Femur (tissue), 1 donor: ENCODE data around the gene SAMD4B.
"Not testable (repeated sequence)": the region's sequence is repeated elsewhere in the genome, so short reads cannot be mapped to it uniquely, and the experiment has no call there.

Experiments
- DNase-seq: peaks from one replicate; pipeline ENCODE4 v3.0.0-alpha.2; 2017

Gene SAMD4B

DNA sequence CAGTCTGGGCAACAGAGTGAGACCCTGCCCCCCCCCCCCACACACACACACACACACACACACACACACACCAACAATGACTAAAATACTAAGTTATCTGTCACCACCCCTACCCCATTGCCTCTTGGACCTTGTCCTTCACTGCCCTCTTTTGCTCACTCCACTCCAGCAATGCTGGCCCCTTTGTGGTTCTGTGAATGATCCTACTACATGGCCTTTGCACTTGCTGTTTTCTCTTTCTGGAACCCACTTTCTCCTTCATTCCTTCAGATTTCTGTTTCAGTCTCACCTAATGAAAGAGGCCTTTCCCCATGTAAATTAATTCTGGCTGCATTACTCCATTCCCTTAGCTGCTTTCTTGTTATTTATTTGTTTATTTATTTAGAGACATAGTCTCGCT lies 2.5 kb upstream of the SAMD4B start:
- DNase-seq, result no peak

DNA sequence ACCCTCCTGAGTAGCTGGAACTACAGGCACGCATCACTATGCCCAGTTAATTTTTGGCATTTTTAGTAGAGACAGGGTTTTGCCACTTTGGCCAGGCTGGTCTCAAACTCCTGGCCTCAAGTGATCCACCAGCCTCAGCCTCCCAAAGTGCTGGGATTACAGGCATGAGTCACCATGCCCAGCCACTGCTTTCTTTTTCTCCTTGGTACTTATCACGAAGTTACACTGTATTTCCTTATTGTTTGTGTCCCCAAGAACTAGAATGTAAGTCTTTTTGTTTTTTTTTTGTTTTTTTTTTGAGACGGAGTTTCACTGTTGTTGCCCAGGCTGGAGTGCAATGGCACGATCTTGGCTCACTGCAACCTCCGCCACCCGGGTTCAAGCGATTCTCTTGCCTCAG lies 2.1 kb upstream of the SAMD4B start:
- not testable (repeated sequence) for DNase-seq

DNA sequence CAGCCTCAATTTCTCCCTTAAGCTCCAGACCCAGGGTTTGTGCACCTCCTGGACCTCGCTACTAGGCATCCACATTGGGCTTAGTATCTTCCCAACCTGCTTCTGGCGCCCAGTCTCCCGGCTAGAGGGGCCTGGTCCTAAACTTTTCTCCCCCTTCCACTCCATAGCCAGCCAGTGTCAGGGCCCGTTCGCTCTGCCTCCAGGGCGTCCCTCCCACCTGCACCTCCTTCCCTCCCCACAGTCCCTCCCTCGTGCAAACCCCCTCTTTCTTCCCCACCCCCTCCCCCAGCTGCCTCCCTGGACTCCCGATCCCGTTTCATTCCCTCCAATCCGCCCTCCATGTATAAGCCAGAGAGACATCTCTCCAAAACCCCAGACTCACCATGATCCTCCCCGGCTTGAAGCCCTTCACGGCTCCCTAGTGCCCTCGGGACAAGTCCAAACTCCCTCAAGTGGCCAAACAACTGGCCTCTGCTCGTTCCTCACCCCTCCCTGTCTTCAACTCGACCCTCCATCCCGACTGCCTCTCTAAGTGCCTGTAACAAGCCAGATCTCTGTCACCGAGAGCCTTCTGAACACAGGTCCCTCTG lies 997 bp upstream of the SAMD4B start:
- peak; percentile 62 for DNase-seq

DNA sequence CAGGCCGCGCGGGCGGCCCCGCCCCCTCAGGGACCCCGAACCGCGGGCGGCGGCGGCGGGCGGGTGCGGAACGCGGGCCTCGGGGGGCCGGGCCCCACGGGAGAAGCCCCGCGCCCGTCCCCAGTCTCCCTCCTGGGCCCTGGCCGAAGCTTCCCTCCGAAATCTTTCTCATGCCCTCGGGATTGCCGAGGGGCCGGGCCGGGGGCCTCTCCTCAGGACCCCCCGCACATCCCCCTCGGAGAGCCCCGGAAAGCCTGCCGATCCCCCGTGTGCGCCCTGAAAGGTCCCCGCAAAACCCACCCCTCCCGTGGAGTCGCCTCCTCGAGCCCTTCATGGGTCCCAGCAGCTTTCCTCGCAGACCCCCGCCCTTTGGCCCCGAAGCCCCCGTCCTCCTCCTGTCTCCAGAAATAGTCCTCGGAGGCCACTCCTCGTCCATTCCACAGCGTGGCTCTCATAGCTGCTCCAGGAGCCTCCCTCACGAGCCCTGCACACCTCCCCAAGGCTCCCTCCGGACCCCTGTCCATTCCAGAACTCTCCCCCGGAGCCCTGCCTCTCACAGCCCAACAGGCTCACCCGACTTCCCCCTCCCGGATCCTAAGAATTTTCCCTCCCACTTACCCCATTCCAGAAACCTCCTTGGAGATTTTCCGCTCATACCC lies 555 bp downstream of the SAMD4B start:
- peak; percentile 66 for DNase-seq

DNA sequence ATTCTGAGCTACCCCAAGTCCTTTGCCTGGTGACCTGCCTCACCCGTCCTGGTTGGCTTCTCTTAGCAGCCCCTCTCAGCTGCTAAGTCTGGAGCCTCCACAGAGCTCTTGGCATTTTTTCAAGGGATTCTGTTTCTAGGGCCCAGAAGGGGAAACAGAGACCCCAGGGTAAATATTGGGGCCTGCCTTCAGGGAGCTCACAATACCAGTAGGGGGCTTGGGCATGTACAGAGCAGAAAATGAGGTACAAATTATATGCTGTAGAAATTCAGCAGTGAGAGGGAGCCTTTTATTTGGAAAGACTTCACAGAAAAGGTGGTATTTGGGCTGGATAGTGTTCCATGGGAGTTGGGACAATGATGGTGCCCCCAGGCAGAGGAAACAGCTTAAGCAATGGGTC lies 3.7 kb downstream of the SAMD4B start:
- DNase-seq, result no peak

DNA sequence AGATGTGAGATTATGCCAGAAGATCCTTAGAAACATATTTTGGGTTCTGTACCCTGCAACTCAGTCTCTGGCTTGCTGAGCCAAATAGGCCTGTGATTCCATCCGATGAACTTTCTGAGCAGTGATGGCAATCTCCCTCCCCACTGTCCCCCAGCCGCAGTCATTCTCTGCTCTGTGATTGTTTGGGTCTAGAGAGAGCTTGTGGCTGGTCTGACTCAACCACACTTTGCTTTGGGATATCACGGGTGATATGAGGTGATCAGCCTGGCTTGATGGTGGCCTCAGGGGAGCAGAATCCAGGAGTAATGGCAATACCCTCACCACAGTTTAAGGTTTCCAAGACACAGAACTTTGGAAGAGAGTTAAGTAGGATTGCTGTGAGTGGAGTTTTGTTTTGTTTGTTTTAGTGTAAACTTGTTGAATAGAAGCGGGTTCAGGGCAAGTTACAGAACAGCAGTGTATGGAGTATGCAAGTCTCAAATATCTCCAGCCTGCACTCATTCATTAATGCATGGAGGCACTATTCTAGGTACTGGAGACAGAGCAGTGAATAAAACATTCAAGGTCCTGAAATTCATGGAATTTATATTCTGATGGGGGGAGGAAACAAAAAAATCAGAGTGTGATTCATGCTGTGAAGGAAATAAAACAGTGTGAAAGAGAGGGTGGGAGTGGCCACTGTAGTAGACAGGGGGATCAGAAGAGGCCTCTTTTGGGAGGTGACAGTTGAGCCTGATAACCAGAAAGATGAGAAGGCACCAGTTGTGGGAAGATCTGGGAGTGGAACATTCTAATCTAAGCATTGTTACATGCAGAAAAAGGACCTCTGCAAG lies 5.3 kb downstream of the SAMD4B start:
- no peak for DNase-seq

DNA sequence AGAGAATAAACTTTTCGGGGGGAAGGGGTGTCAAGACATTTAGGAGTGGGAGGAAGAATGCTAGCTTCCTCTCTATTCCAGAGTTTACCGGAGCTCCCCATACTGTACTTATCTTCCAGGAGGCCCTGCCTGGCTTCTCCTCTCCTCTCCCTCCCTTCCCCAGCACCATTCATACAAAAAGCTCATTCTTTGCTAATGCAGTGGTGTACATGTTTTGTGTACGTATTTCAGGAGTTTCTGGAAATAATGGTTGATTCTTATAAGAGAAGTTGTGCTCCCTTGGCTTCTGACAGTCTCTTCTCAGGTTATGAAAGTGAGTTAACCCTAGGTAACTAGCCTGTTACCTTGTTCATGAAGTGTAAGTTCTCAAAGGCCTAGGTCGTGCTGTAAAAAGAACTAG lies 7.1 kb downstream of the SAMD4B start:
- no peak for DNase-seq

DNA sequence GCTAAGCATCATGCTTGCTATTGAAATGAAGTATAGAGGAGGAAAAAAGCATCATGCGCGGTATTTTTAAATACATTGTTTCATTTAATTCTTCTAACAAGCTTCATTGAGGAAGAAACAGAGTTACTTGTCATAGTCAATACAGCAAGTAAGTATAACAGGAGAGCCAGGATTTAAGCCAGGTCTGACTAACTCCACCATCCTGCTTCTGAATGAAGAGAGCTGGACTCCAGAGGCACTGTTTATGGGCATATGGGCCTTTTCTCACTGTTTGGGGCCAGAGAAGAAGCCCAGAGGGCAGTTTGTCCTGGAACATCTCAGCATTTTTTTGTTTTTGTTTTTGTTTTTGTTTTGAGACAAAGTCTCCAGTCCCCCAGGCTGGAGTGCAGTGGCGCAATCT lies 7.9 kb downstream of the SAMD4B start:
- no peak for DNase-seq

DNA sequence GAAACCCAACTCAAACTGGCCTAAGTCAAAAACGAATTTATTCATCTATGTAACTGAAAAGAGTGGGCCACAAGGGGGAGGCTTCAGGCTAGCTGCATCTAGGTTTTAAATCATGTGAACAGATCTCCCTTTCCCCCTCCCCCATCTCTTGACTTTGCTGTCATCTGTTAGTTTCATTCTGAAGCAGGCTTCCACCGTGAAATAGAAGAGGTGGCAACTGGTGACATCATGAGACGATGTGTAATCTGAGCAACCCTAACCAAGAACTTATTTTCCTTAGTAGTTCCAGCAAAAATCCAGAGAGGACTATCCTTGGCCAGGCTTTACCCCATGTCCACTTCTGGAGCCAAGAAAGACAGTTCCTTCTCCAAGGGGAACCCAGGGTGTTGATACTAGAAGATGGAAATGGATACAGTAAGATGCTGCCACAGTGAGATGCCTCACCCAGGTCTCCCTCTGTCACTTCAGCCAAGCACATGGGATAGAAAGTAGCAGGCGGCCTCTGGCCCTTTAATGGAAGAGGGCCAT lies 9.4 kb downstream of the SAMD4B start:
- DNase-seq, result no peak

DNA sequence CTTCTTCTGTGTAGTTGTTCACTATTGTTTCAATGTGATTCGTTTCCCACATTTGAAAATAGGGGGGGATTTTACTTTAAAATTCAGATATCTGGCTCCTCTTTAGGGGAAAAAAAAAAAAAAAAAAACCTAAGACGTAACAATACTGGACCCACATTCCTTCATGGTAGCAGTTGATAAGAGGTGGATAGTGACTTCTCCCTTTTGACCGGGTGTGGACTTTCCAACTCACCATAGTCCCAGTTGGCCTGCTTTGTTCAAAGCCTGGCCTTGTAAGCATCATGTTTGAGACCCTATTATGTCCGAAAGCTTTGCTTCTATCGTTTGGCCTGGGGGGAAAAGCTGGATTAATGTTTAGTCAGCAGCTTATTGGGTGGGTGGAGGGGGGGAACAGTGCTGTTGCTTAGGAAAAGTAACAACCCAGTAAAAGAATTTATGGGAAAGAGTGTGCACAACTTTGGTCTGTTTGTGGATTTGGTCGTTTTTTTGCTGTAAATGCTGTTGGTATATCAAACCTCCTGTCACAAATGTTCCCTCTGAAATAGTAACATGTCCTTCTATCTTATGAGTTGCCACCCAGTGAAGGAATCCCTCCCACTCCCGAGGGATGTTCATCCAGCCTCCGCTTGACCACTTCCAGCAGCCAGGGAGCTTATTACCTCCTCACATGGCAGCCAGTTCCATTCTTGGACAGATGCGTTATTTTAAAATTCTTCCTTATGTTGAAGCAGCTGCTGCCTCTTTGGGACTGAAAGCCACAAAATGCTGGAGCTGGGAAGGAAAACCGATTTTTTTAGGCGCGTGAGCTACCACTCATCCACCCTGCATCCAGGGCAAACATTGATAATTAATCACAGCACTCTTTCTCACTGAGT lies 10.4 kb downstream of the SAMD4B start:
- DNase-seq, result peak; percentile 60

DNA sequence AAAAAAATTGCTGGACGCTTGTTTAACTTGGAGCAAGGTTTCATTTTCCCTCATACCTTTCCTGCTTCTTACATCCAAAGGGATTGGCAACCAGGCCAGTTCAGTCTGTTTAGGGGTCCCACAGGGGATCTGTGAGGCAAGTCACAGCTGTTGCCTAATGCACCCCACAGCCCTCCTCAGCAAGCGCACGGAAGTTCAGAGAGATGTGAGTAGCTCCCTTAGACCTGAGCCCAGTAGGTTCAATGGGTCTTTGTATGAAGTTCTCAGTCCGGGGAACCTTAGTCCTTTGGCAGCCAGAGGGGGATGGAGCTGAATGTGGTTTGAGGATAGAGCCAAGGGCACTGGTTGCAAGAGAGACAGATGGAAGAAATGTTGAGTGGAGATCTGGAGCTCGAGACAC lies 13.0 kb downstream of the SAMD4B start:
- DNase-seq, result no peak

DNA sequence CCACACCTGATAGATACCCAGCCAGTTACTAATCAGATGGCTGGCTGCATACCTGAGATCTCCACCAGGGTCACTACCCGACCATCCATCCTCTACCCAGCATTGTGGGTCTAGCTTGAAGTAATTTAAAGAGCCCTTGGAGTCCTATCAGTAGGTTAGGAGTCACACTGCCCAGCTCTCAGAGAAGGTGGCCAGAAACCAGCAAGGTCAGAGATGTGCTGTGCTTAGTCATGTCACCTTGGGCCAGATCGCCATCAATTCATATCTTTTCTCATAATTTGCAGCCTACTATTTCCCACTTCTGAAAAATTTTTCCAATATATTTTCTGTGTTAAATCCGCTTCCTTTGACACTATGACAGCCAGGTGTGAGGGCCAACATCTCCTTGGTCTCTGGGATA lies 13.9 kb downstream of the SAMD4B start:
- no peak for DNase-seq

DNA sequence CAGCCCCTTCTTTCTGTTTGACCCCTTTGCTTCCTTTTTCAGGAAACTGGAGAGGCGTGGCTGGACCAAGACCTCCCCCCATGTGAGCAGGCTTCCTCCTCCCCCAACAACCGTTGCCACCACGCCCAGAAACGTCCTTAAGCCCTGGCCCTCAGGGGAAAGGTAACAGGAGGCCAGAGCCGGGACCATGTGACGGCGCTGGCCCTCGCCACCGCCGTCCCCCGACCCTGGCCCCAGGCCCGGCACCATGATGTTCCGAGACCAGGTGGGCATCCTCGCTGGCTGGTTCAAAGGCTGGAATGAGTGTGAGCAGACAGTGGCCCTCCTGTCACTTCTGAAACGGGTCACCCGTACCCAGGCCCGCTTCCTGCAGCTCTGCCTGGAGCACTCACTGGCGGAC lies 14.4 kb downstream of the SAMD4B start:
- no peak for DNase-seq

DNA sequence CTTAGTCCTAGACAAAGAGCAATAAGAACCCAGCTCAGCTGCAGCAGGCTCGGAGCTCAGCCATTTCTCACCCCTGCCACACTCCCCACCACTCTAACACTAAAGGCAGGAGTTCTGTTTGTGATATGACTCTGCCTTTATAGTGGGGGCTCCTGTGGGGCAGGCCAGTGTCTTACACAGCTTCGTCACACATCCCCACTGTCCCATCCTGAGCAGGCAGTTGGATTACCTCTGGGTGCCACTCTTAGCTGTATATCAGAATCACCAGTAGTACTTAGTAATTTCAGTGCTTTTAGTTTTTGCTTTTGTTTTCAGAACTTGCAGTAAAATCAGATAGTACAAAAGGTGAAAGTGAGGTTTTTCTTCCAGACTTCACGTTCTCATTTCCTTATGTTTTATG lies 16.8 kb downstream of the SAMD4B start:
- no peak for DNase-seq

DNA sequence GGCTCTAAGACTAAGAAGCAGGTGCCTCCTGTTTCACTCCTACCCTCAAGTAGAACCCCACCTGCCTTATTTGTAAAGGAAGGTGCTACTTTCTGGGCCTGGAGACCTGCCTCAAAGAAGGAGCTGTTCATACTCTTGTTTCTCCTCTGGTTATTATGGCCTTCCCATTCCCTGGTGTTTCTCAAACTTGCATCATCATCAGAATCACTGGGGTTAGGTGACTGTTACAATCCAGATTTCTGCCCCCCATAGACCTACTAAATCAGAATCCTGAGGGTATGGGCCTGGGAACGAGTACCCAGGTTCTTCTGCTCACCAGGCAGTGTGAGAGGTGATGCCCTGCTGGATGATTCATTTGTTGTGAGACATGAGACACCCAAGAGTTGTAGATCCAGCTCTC lies 18.4 kb downstream of the SAMD4B start:
- no peak for DNase-seq

DNA sequence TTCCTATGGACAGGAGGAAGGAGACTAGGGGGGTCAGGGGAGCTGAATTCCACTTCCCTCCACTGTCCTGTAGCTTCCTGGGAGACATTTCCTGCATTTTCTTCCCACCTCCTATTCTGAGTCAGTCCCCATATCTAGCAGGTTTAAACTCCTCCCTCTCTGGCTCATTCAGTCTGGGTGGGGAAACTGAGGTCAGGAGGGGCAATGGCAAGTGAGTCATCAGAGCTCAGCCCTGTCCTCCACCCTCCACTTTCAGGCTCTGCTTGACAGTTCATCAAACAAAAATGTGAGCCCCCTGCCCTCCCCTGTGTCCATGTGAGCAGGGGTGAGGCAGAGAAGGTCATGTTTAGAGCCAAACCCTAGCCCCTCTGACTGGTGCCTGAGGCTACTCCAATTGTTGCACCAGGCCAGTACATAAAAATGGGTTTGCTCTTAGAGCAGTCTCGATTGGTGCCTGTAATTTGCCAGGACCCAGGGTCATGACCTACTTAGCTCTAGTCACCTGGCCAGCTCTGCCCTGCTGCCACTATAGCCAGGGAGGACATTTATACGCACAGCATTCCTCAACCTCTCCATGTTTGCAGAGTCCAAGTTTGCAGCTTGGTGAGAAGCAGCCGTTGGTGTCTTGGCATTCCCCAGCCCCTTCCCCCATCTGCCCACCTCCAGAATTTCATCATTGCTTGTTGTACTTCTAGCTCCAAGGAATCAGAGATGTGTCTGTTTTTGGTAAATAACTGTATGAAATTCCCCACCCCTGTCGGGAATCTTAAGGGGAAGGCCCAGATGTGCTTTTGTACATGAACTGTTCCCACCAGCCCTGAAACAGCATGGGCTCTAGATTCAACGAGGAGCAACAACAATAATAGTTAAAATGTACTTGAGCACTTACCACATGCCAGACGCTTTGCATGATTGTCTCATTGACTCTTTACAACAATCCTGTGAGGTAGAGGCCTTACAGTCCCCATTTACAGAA lies 20.7 kb downstream of the SAMD4B start:
- DNase-seq, result no peak

DNA sequence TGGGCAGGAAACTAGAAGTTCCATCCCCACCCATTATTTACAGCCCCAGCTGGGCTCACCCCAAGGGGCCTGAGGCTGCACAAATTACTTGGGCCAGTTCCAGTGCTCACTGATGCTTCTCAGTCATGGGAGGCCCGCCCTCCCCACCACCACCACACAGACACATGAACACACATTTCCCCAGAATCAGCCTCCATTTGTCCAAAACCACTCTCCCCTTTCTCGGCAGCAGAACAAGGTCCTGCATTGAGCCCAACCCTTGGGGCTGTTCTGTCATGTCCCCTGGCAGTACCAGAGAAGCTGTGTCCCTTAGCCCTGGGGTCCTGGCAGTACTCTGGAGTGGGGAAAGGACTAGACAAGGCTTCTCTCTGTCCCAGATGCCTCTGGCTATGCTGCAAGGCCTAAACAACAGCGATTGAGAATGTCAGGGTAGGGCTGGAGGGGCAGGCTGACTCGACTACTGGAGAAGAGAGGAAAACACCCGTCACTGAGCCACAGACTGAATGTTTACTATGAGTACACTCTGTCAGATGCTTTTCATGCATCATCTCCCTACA lies 21.8 kb downstream of the SAMD4B start:
- peak; percentile 69 for DNase-seq

DNA sequence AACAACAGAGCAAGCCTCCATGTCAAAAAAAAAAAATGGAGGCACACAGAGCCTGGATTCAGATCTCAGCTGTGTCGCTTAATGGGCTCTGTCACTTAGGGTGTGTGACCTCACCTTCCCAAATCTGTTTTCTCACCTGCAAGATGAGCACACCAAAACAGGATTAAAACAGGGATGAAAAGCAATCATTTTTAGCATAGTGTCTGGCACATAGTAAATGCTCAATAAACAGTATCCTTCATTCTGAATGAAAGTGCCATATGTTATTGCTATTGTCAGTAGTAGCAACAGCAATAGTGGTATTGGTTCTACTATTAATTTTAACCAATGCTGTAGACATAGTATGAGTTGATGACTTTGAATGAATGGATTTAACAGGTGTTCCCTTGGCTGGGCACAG lies 23.3 kb downstream of the SAMD4B start:
- DNase-seq, result no peak

DNA sequence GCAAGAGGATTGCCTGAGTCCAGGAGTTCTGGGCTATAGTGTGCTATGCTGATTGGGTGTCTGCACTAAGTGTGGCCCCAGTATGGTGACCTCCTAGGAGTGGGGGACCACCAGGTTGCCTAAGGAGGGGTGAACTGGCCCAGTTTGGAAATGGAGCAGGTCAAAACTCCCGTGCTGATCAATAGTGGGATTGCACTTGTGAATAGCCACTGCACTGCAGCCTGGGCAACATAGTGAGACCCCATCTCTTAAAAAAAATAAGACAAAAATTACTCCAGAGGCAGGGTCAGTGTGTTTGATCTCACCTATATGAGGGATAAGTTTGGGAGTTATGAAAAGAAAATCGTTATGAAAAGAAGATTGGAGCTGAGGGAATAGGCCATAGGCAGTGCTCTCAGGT lies 27.0 kb downstream of the SAMD4B start:
- DNase-seq, result no peak

DNA sequence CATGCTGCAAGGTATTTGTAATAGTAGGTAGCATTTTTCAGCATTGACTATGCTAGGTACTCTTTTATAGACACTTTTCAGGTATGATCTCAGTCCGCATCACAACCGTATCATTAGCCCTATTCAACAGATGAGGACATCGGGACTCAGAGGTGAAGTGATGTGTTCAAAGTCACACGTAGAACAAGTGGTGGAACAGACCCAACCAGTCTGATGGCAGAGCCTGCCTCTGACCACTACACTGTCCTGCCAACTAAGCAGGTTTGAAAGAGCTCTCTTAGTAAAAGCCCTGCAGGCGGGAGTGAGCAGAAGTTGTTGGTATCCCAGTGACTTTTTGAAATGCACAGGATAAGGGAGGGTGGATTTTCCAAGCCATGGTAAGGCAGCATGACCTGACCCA lies 28.5 kb downstream of the SAMD4B start:
- DNase-seq, result no peak

DNA sequence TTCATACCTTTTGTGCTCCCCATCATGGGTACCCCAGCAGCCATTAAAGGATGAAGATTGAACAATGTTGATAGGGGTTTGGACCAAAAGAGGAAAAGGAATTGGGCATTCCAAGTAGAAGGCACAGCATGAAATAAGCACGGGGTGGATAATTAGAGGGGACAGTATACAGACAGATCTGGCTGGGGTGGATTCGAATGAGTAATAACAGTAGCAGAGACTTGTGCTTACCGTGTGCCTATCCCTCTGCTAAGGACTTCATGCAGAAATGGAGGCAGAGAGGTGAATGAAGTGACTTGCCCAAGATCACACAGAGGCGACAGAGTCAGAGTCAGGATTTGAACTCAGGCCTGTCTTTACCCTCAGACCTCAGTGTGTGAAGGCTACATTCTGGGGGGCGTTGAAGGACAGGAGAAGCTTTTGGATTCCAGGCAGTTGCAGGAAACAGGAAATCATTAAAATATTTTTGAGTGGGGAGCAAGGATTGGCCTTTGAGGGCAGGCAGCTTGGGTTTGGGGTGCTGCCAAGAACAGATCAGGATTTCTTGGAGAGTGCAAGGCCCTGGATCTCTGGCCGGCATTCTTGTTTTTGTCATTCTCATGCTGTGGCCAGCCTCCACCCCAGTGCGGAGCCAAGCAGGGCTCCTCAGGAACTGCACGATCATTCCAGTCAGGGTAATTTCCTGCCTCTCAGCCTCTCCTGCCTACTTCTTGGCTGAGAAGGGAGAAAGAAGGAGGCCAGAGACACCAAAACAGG lies 30.0 kb downstream of the SAMD4B start:
- peak; percentile 93 for DNase-seq
